Epidermal melanocyte (primary cell): ENCODE measurements around the gene RFX4.
"Not testable (repeated sequence)": the region's sequence is repeated elsewhere in the genome, so short reads cannot be mapped to it uniquely, and the experiment has no call there.

Experiments
- DNase-seq: peaks from one replicate; pipeline ENCODE4 v3.0.0; 2011; ENCODE audit warnings: low spot score; ENCODE audit not compliant: insufficient read length

The RFX4 gene

DNA sequence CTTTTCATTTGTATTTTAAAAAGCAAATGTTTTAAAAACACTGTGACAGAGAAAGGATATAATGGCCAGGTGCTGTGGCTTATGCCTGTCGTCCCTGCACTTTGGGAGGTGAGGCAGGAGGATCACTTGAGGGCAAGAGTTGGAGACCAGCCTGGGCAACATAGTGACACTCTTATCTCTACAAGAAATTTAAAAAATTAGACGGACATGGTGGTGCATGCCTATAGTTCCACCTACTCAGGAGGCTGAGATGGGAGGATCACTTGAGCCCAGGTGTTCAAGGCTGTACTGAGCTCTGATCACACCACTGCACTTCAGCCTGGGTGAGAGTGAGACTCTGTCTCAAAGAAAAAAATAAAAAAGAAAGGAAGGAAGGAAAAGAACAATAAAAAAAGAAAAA is 7.8 kb downstream of the RFX4 start:
- DNase-seq = no peak

DNA sequence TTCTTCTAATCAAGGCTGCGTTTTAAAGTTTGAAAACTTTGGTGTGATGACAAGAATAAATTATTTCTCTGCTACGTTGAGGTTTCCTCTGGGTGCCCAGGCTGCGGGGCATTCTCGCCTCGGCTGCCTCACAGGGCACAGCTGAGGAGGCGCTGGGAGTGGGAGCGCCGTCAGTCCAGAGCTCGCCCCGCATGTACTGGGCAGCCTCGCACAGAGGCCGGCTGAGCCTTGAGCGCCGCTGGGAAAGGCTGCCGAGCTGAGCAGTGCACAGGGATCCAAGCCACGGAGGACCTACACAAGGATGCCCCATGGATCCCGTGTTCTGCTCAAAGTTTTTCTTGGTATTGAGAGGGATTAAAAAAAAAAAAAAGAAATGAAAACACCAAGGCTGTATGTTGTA is 11.6 kb downstream of the RFX4 start:
- no peak for DNase-seq

GRCh38 chr12:106595268-106595667 is 12.5 kb downstream of the RFX4 start:
- DNase-seq = no peak

DNA sequence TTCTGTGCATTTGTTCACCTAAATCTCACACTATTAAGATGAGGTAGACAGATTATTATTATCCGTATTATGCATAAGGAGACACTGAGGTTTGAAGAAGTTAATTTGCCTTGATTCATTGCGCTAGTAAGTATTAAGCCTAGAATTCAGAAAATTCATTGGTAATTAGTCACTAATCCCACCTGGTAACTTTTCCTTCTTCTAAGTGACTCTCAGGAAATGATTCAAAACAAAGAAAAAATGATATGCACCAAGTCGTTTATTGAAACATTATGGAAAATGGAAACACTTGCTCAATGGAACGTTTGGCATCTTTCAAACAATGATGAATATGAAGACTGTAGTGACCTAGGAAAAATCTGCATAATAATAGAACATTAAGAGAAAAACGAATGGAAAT is 15.2 kb downstream of the RFX4 start:
- no peak for DNase-seq

DNA sequence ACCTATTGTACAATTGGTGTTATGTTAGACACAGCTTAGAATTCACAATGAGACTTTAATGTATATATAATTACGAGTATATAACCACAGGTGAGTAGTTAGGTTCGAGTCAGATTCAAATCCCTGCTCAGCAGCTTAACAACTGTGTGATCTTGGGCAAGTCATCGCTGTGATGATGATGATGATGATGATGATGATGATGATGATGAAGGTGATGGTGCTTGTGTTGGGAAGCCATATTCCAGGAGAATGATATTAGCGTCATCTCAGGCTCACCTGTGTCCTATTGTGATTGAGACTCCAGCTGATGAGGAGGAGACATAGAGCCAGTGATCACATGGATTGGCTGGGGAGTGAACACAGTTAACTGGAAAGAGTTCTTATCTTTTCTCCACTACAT is 16.5 kb downstream of the RFX4 start:
- no peak for DNase-seq

GRCh38 chr12:106600503-106600902 is 17.7 kb downstream of the RFX4 start:
- DNase-seq = no peak

- DNase-seq = no peak
Measured at GRCh38 chr12:106601031-106601430, 18.2 kb downstream of the RFX4 start.

DNA sequence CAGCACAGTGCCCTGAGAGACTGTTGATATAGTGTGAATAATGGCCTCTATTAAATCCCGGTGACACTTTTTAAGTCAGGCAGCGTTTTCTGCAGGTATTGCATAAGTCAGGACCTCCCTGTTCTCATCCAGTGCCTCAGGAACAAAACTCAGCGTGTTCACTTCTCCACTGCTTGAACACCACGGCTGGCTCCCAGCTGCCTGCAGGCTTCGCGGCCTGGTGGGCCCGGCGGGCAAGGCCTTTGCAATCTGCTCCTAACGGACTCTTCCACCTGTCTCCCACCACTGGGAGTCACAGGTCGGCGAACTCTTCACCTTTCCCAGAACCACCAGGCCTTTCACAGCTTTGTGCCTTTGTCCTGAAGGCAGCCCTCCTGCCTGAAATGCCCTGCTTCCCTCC is 18.7 kb downstream of the RFX4 start:
- DNase-seq = no peak

DNA sequence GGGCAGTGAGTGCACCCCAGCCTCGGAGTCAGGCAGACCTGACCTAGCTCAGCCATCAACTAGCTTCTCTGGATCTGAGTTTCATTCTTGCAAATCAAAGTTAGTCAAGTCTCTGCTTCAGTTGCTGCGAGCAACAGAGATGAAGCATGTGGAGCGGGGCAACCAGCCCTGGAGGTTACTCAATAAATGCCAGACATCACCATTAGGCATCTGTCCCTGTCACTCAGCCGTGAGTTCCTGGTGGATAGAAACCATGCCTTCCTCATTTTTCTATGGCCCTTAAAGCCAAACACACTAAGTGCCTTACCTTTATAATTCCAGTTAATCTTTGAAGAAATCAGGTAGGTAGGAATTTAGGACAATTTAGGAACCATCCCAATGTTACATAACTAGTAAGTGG is 19.3 kb downstream of the RFX4 start:
- no peak for DNase-seq

GRCh38 chr12:106605254-106605653 is 22.4 kb downstream of the RFX4 start:
- no peak for DNase-seq

DNA sequence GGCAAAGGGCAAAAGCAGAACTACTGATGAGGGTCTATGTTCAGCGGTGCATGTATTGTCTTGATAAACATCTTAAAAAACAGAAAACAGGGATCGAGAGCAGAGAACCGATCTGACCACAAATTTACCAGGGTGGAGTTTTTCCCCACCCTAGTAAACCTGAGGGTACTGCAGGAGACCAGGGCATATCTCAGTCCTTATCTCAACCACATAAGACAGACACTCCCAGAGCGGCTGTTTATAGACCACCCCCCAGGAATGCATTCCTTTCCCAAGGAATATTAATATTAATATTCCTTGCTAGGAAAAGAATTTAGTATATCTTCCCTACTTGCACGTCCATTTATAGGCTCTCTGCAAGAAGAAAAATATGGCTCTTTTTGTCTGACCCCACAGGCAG is 37.8 kb downstream of the RFX4 start:
- DNase-seq = not testable (repeated sequence)

DNA sequence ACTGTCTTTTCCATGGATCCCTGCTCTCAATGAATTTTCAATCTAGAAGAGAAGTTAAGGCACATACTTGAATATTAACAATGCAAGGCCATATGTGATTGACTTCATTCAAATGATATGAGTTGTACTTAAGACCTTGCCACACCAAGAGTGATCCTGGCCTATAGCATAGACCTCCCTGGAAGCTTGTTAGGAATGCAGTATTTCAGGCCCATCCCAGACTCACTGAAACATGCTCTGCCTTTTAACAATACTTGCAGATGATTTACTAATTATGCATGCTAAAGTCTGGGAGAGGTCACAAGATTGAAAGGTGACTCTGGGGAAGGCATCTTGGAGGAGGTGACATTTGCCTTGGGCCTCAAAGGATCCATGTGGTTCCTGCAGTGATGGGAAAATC is 43.2 kb downstream of the RFX4 start:
- DNase-seq = no peak

GRCh38 chr12:106629797-106630659 is 47.2 kb downstream of the RFX4 start:
- no peak for DNase-seq

DNA sequence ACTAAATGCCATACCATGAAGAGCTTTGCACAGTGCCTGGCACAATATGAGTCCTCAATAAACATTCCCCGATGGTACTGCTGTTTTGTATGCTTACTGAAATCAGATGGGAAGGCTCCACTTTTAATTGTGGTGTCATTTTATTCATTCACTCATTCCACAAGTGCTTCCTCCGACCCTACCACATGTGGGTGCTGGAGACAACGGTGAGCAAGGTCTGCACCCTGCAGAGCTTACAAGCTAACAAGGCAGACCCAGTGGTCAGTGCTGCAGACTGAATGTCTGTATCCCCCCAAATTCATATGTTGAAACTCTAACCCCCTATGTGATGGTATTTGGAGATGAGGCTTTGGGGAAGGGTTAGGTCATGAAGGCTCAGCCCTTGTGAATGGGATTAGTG is 48.3 kb downstream of the RFX4 start:
- no peak for DNase-seq

- no peak for DNase-seq
Measured at GRCh38 chr12:106631797-106632196, 49.0 kb downstream of the RFX4 start.

GRCh38 chr12:106632797-106633450 is 50.1 kb downstream of the RFX4 start:
- DNase-seq = no peak

DNA sequence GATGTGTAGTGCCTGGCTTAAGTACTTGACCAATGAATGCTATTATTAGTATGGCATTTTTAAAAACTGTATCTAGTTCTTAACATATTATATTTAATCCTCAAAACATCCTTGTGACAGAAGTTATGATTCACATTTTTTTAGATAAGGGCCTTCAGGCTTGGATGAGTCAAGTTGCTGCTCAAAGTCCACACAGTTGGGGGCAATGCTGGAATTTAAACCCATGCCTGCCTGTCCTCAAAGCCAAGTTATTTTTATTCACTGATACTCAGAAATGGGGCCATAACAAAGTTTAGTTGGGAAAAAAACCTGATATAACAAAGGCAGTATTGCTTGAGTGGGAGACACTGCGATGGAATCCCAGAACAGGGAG is 50.6 kb downstream of the RFX4 start:
- no peak for DNase-seq

GRCh38 chr12:106634206-106634605 is 51.4 kb downstream of the RFX4 start:
- no peak for DNase-seq

- DNase-seq = no peak
Measured at GRCh38 chr12:106643000-106643399, 60.2 kb downstream of the RFX4 start.

GRCh38 chr12:106644335-106645073 is 61.7 kb downstream of the RFX4 start:
- DNase-seq = no peak

GRCh38 chr12:106645074-106645421 is 62.2 kb downstream of the RFX4 start:
- peak; percentile 31 for DNase-seq
